K562 (cell line): ENCODE results near the gene NTM. TPM values are rescaled to one million over a fixed set of nuclear protein-coding genes. Genes with fewer than 3 reads are reported as not detected.

ENCODE experiments used
- ATAC-seq: fragments of 200-7000 bp; cut with Tn5 transposase; 3 replicates; pipeline ENCODE4 v1.9.1; 2020; ENCODE audit warnings: moderate library complexity
- BruUV-seq: library from RNA; stranded (reverse); fragments of 400-500 nt; replicated peaks from 2 replicates; lab custom pipeline; 2021; lab: Mats Ljungman, UMichigan
- CTCF ChIA-PET: fragments of 300-600 bp; formaldehyde crosslinking; extraction: SDS; loops from one replicate; lab custom pipeline; 2021; ENCODE audit warnings: low intra/inter-chr PET ratio; lab: Yijun Ruan, JAX
- POLR2A ChIA-PET: fragments of 300-600, 350-650 bp; sonication (Branson Sonifier 250); formaldehyde crosslinking; extraction: SDS; loops from one replicate; lab custom pipeline; 2021; ENCODE audit warnings: antibody characterized with exemption, inconsistent platforms; lab: Yijun Ruan, JAX
- DNase-seq, 4 experiments: peaks; one replicate each; pipeline versions ENCODE4 v3.0.0 to v3.0.0-alpha.2; 2011 to 2018; ENCODE audit warnings: low spot score in 3 of 4, mixed read lengths in 3 of 4; ENCODE audit errors: extremely low read depth in 1 of 4
- FAIRE-seq: peaks from 2 replicates; lab custom pipeline; 2011; peaks lifted over from hg19 to GRCh38; lab: Jason Lieb, UNC
- H2AFZ ChIP-seq: 2 replicates; pipeline ENCODE4 v1.6.0; 2011; ENCODE audit warnings: low read depth, low read length, control low read depth, inconsistent platforms
- H3K27ac ChIP-seq: fragments of 200-600 bp; 3 replicates; pipeline ENCODE4 v1.8.0; 2011; ENCODE audit warnings: low read depth, mild to moderate bottlenecking, control low read depth, inconsistent platforms, low read length, moderate library complexity, mixed read lengths; ENCODE audit errors: extremely low read depth
- H3K27me3 ChIP-seq, 2 experiments: fragments of 300-600 bp in 1 of 2; 2 replicates in 1 of 2; 3 replicates in 1 of 2; pipeline versions ENCODE4 v1.6.0 to v1.8.0; 2011; ENCODE audit warnings: inconsistent platforms in 2 of 2, low read length in 2 of 2, mild to moderate bottlenecking in 1 of 2, mixed read lengths in 1 of 2, moderate library complexity in 1 of 2; ENCODE audit not compliant: control insufficient read depth in 2 of 2, insufficient read depth in 2 of 2
- H3K36me3 ChIP-seq: fragments of 300-600 bp; 3 replicates; pipeline ENCODE4 v1.8.0; 2011; ENCODE audit warnings: mild to moderate bottlenecking, low read length, inconsistent platforms; ENCODE audit not compliant: control insufficient read depth, insufficient read depth
- H3K4me1 ChIP-seq, 2 experiments: fragments of 200-600 bp in 1 of 2; replicated peaks in 1 of 2; 2 replicates in 1 of 2; 3 replicates in 1 of 2; pipeline versions ENCODE4 v1.5.1 to v1.8.0; 2011; ENCODE audit warnings: inconsistent platforms in 2 of 2, low read length in 2 of 2, mild to moderate bottlenecking in 1 of 2, mixed read lengths in 1 of 2, moderate library complexity in 1 of 2; ENCODE audit not compliant: control insufficient read depth in 2 of 2, insufficient read depth in 2 of 2
- H3K4me2 ChIP-seq: 2 replicates; pipeline ENCODE4 v1.6.1; 2011; ENCODE audit warnings: low read length, control low read depth, inconsistent platforms, mixed read lengths; ENCODE audit not compliant: insufficient read depth
- H3K4me3 ChIP-seq: fragments of 200-600 bp; sonication (generic), shearing (Covaris generic); 2 replicates; pipeline ENCODE4 v1.5.1; 2016; ENCODE audit warnings: control low read depth, inconsistent platforms
- H3K79me2 ChIP-seq: fragments of 200-600 bp; 3 replicates; pipeline ENCODE4 v1.8.0; 2011; ENCODE audit warnings: low read length, inconsistent platforms; ENCODE audit not compliant: control insufficient read depth, insufficient read depth
- H3K9ac ChIP-seq, 2 experiments: 2 replicates each; pipeline versions ENCODE4 v1.6.0 to v1.6.1; 2011; ENCODE audit warnings: low read depth in 2 of 2, low read length in 2 of 2, control low read depth in 1 of 2, inconsistent platforms in 1 of 2, mild to moderate bottlenecking in 1 of 2, mixed read lengths in 1 of 2; ENCODE audit not compliant: insufficient read depth in 1 of 2
- H3K9me1 ChIP-seq: one replicate; pipeline ENCODE4 v1.6.0; 2011; ENCODE audit warnings: inconsistent platforms, mild to moderate bottlenecking, low read length, moderate library complexity; ENCODE audit not compliant: control insufficient read depth, insufficient read depth
- H3K9me3 ChIP-seq: replicated peaks from 2 replicates; pipeline ENCODE4 v1.5.1; 2011; ENCODE audit warnings: low read depth, low read length, inconsistent platforms; ENCODE audit not compliant: control insufficient read depth, insufficient read depth
- H4K20me1 ChIP-seq: replicated peaks from 2 replicates; pipeline ENCODE4 v1.6.1; 2011; ENCODE audit warnings: low read length, inconsistent platforms, mixed read lengths; ENCODE audit not compliant: control insufficient read depth, insufficient read depth
- BACH1 ChIP-seq: fragments of 200-800 bp; sonication (Bioruptor generic); IDR thresholded peaks from 2 replicates; pipeline ENCODE4 v1.6.1; 2016; ENCODE audit warnings: missing genetic modification characterization, missing compliant biosample characterization
- EP300 ChIP-seq: IDR thresholded peaks from 2 replicates; pipeline ENCODE4 v1.6.1; 2012; ENCODE audit warnings: low read length, improper control_type of control experiment
- ETV6 ChIP-seq, 3 experiments: fragments of 150-350 bp in 1 of 3; sonication (generic) in 1 of 3; formaldehyde crosslinking in 1 of 3; IDR thresholded peaks; 2 replicates each; pipeline versions ENCODE4 v1.6.1 to v1.8.0; 2014 to 2022; ENCODE audit warnings: borderline replicate concordance in 2 of 3, low read depth in 2 of 3, antibody characterized with exemption in 1 of 3, low read length in 1 of 3, mild to moderate bottlenecking in 1 of 3, missing genetic modification reagents in 1 of 3
- SAFB ChIP-seq: fragments of 200-400 bp; formaldehyde crosslinking; IDR thresholded peaks from 2 replicates; pipeline ENCODE4 v1.6.1; 2017; ENCODE audit warnings: low read depth, low read length, borderline replicate concordance
- WGBS: fragments of 100-300 bp; shearing (Covaris generic); methylation state at CpG from one replicate; pipeline ENCODE4 v1.1.6; 2016; ENCODE audit warnings: low coverage, mixed read lengths; ENCODE audit not compliant: insufficient coverage; ENCODE audit errors: missing lambda C conversion rate; 5-methylcytosine and 5-hydroxymethylcytosine counted together
- in situ Hi-C: fragments of 300-500 bp; cut with MboI; formaldehyde crosslinking; loops from 4 replicates; pipeline ENCODE4 v1.15.0; 2018; ENCODE audit warnings: inconsistent platforms, mixed read lengths
- intact Hi-C: fragments of 100-400 bp; cut with micrococcal nuclease; formaldehyde crosslinking; loops from 2 replicates; pipeline ENCODE4 v1.14.2; 2022
- polyA plus RNA-seq, 8 experiments: library from polyadenylated mRNA; depleted of rRNA in 4 of 8; stranded (reverse) in 5 of 8; unstranded in 3 of 8; fragments of >200 nt; fragmentation: Nextera tagmentation in 2 of 8; fragmentation: Illumina TruSeq in 1 of 8; extraction: Ambion mirVana in 2 of 8; extraction: Trizol in 1 of 8; gene quantifications; 2 replicates each; pipeline versions ENCODE4 v1.2.1 to v1.2.3, GENCODE V29; 2011 to 2014; ENCODE audit warnings: inconsistent platforms in 1 of 8, missing spikeins in 1 of 8
- total RNA-seq, 7 experiments: library from RNA; depleted of rRNA in 6 of 7; stranded (reverse); fragments of >200 nt in 6 of 7; fragmentation: Illumina TruSeq in 2 of 7; extraction: Trizol in 2 of 7; gene quantifications; 2 replicates each; pipeline versions ENCODE4 v1.2.1 to v1.2.3, GENCODE V29; 2011 to 2021; ENCODE audit warnings: low replicate concordance in 1 of 7
- TF ChIP-seq, protein P1 (sequence below), 2 experiments: fragments of 150-350 bp in 1 of 2; IDR thresholded peaks; 2 replicates each; pipeline ENCODE4 v1.6.1; 2012 to 2016; ENCODE audit warnings: low read depth in 2 of 2, low read length in 2 of 2, mild to moderate bottlenecking in 1 of 2, moderate library complexity in 1 of 2
- TF ChIP-seq, protein P2 (sequence below): fragments of 450-650 bp; formaldehyde crosslinking; conservative IDR thresholded peaks from 2 replicates; pipeline ENCODE4 v1.4.0; 2022; ENCODE audit warnings: mild to moderate bottlenecking, missing genetic modification characterization
- TF ChIP-seq, protein P3 (sequence below): IDR thresholded peaks from 2 replicates; pipeline ENCODE4 v1.6.1; 2011; ENCODE audit warnings: borderline replicate concordance, low read depth, mild to moderate bottlenecking, moderate library complexity, low read length; ENCODE audit not compliant: insufficient read depth, poor library complexity, severe bottlenecking

Gene NTM
- total and polyA plus RNA-seq, 9 of the 15 experiments (the other 6 are each of a cell fraction or from before 2014, with no cell fraction given) = not detected

DNA sequence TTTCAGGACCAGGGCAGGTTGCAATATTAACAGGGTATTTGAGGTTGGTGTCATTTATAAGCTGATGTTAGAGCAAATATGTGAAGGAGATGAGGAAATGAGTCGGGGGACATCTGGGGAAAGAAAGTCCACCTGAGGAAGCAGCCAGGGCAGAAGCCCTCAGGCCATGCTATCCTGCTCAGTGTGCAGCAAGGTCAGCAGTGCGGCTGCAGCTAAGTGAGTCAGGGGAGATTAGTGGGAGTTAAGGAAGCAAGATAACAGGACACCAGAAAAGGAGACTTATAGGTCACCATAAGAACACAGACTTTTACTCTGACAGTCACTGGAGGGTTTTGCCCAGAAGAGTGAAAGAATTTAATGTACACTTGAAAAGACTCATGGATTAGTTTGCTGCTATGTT lies 468.9 kb downstream of the NTM start:
- in situ Hi-C loops = no loop called here
- H3K4me3 ChIP-seq = no peak overlapping the region
- no peak for FAIRE-seq

More for the DNA sequence above, 468.9 kb downstream of the NTM start:
- Histone ChIP-seq H3K9me1 (no peaks in the 10 kb centered on the region), H3K27me3 (no peaks in the 10 kb centered on the region), H3K27ac (no peak overlapping the region), H3K4me2 (no peak overlapping the region), H2AFZ (no peak overlapping the region), H3K36me3 (no peaks in the 10 kb centered on the region), H3K9ac (no peak overlapping the region)
- DNase-seq = no peak
- intact Hi-C loops = no loop called here
- POLR2A ChIA-PET = no interaction called here
- no TSS peak for BruUV-seq
- TF ChIP-seq, protein P1, sequence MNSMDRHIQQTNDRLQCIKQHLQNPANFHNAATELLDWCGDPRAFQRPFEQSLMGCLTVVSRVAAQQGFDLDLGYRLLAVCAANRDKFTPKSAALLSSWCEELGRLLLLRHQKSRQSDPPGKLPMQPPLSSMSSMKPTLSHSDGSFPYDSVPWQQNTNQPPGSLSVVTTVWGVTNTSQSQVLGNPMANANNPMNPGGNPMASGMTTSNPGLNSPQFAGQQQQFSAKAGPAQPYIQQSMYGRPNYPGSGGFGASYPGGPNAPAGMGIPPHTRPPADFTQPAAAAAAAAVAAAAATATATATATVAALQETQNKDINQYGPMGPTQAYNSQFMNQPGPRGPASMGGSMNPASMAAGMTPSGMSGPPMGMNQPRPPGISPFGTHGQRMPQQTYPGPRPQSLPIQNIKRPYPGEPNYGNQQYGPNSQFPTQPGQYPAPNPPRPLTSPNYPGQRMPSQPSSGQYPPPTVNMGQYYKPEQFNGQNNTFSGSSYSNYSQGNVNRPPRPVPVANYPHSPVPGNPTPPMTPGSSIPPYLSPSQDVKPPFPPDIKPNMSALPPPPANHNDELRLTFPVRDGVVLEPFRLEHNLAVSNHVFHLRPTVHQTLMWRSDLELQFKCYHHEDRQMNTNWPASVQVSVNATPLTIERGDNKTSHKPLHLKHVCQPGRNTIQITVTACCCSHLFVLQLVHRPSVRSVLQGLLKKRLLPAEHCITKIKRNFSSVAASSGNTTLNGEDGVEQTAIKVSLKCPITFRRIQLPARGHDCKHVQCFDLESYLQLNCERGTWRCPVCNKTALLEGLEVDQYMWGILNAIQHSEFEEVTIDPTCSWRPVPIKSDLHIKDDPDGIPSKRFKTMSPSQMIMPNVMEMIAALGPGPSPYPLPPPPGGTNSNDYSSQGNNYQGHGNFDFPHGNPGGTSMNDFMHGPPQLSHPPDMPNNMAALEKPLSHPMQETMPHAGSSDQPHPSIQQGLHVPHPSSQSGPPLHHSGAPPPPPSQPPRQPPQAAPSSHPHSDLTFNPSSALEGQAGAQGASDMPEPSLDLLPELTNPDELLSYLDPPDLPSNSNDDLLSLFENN (IDR thresholded peaks at IDR 0.05; ENCODE audit: low read depth in 2 of 2, low read length in 2 of 2) = no peak
- TF ChIP-seq, protein P2, sequence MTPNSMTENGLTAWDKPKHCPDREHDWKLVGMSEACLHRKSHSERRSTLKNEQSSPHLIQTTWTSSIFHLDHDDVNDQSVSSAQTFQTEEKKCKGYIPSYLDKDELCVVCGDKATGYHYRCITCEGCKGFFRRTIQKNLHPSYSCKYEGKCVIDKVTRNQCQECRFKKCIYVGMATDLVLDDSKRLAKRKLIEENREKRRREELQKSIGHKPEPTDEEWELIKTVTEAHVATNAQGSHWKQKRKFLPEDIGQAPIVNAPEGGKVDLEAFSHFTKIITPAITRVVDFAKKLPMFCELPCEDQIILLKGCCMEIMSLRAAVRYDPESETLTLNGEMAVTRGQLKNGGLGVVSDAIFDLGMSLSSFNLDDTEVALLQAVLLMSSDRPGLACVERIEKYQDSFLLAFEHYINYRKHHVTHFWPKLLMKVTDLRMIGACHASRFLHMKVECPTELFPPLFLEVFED = no peak
- TF ChIP-seq SAFB (no peak), EP300 (no peak), BACH1 (tag) (no peak), ETV6 (IDR thresholded peaks at IDR 0.05; ENCODE audit: borderline replicate concordance in 1 of 2, low read depth in 2 of 2, low read length in 1 of 2) (no peak), ETV6 (CRISPR knock-in tag; IDR thresholded peaks at IDR 0.05; ENCODE audit: borderline replicate concordance) (no peak)
- TF ChIP-seq, protein P3, sequence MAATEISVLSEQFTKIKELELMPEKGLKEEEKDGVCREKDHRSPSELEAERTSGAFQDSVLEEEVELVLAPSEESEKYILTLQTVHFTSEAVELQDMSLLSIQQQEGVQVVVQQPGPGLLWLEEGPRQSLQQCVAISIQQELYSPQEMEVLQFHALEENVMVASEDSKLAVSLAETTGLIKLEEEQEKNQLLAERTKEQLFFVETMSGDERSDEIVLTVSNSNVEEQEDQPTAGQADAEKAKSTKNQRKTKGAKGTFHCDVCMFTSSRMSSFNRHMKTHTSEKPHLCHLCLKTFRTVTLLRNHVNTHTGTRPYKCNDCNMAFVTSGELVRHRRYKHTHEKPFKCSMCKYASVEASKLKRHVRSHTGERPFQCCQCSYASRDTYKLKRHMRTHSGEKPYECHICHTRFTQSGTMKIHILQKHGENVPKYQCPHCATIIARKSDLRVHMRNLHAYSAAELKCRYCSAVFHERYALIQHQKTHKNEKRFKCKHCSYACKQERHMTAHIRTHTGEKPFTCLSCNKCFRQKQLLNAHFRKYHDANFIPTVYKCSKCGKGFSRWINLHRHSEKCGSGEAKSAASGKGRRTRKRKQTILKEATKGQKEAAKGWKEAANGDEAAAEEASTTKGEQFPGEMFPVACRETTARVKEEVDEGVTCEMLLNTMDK = no peak
- TF ChIP-seq, all 486 proteins: peak for 0
- Histone ChIP-seq H3K79me2 (no peaks in the 10 kb centered on the region), H3K9me3 (no peaks in the 10 kb centered on the region; the same call in 1 of the 2 replicates), H4K20me1 (no peaks in the 10 kb centered on the region), H3K4me1 (no peaks in the 10 kb centered on the region)
- WGBS = 0% methylated on average over 2 of the region's 2 CpGs
- CTCF ChIA-PET = no interaction called here
- ATAC-seq = no peak
